GM23248 (cell line): ENCODE measurements around the gene JUP.

Source experiments
- EZH2 ChIP-seq: fragments of 200-600 bp; sonication (generic); IDR thresholded peaks from 2 replicates; pipeline ENCODE4 v1.6.1; 2018; ENCODE audit warnings: antibody characterized with exemption, mild to moderate bottlenecking; ENCODE audit not compliant: insufficient read depth, poor library complexity, severe bottlenecking
- EZH2phosphoT487 ChIP-seq: fragments of 200-600 bp; sonication (generic); IDR thresholded peaks from 2 replicates; pipeline ENCODE4 v1.6.1; 2018; ENCODE audit warnings: antibody characterized with exemption, moderate library complexity, mild to moderate bottlenecking, low read depth; ENCODE audit not compliant: insufficient read depth

DNA sequence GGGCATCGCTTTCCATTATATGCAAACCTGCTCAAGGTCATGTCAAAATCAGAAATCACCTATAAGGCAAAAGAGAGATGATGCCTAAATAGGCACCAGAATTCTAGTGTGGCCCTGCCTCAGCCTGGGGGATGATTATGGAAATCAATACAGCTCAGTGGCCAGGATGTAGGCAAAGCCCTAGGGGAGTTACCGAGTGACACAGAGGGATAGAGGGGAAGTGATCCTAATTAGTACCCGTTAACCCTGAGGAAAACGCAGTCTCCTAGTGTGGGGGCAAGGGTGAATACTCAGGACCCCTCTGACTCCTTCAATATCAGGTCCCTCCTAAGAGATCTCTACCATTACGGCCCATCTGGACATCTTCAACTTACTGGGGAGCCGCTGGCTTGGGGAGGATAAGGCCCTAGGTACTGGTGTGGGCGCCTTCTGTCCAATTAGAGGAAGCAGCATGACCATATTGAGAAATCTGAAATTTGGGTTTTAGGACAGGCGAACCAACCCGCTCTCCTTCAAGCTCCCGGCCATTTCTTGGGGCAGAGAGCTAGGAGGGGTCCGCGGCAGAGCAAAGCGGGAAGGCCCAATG is 48.8 kb upstream of the JUP start:
- TF ChIP-seq EZH2, result no peak
- TF ChIP-seq EZH2phosphoT487, result no peak
